Loucy (cell line): ENCODE data around the gene ZNF524.

ENCODE experiments used
- H2AFZ ChIP-seq: fragments of 200-600 bp; sonication (generic); 2 replicates; pipeline ENCODE4 v1.6.0; 2016; ENCODE audit warnings: antibody characterized with exemption, mild to moderate bottlenecking, low read length, moderate library complexity
- H3F3A ChIP-seq: fragments of 200-600 bp; 2 replicates; pipeline ENCODE4 v1.6.0; 2016; ENCODE audit warnings: antibody characterized with exemption, low read depth, mild to moderate bottlenecking
- H3K27me3 ChIP-seq: fragments of 200-600 bp; sonication (generic); 2 replicates; pipeline ENCODE4 v1.6.1; 2014; ENCODE audit warnings: low read length, mild to moderate bottlenecking; ENCODE audit not compliant: insufficient read depth, poor library complexity, severe bottlenecking
- H3K36me3 ChIP-seq: fragments of 200-600 bp; sonication (generic); 2 replicates; pipeline ENCODE4 v1.6.1; 2016; ENCODE audit warnings: low read length; ENCODE audit not compliant: insufficient read depth
- H3K4me1 ChIP-seq: fragments of 200-600 bp; sonication (generic); 2 replicates; pipeline ENCODE4 v1.5.1; 2014; ENCODE audit warnings: low read length, mild to moderate bottlenecking; ENCODE audit not compliant: insufficient read depth, poor library complexity, severe bottlenecking
- H3K4me2 ChIP-seq: fragments of 200-600 bp; sonication (generic); 2 replicates; pipeline ENCODE4 v1.6.0; 2014; ENCODE audit warnings: antibody characterized with exemption, low read length, low read depth, mild to moderate bottlenecking; ENCODE audit not compliant: poor library complexity, severe bottlenecking
- H3K4me3 ChIP-seq: fragments of 200-600 bp; sonication (generic); 2 replicates; pipeline ENCODE4 v1.5.1; 2014; ENCODE audit warnings: low read length, mild to moderate bottlenecking, mixed read lengths; ENCODE audit not compliant: poor library complexity, severe bottlenecking
- H3K79me2 ChIP-seq: fragments of 200-600 bp; sonication (generic); 2 replicates; pipeline ENCODE4 v1.6.1; 2014; ENCODE audit warnings: low read length; ENCODE audit not compliant: insufficient read depth
- H3K9ac ChIP-seq: fragments of 200-600 bp; sonication (generic); 2 replicates; pipeline ENCODE4 v1.6.0; 2014; ENCODE audit warnings: mild to moderate bottlenecking, low read depth, low read length, moderate library complexity; ENCODE audit not compliant: poor library complexity, severe bottlenecking
- H3K9me2 ChIP-seq: fragments of 200-600 bp; sonication (generic); replicated peaks from 2 replicates; pipeline ENCODE4 v1.6.1; 2016; ENCODE audit warnings: low read depth, low read length, mixed read lengths
- H3K9me3 ChIP-seq: fragments of 200-600 bp; sonication (generic); 2 replicates; pipeline ENCODE4 v1.6.1; 2014; ENCODE audit warnings: mild to moderate bottlenecking, antibody characterized with exemption, low read length, low read depth; ENCODE audit not compliant: insufficient read depth
- H4K20me1 ChIP-seq: fragments of 200-600 bp; sonication (generic); 2 replicates; pipeline ENCODE4 v1.6.0; 2014; ENCODE audit warnings: antibody characterized with exemption, low read length, mild to moderate bottlenecking; ENCODE audit not compliant: insufficient read depth, poor library complexity, severe bottlenecking
- CTCF ChIP-seq: fragments of 200-600 bp; sonication (generic); conservative IDR thresholded peaks from 2 replicates; pipeline ENCODE4 v1.5.1; 2014; ENCODE audit warnings: mild to moderate bottlenecking, antibody characterized with exemption, low read length
- EZH2phosphoT487 ChIP-seq: fragments of 200-600 bp; IDR thresholded peaks from 2 replicates; pipeline ENCODE4 v1.6.1; 2018; ENCODE audit warnings: antibody characterized with exemption, mild to moderate bottlenecking, moderate library complexity, borderline replicate concordance

The ZNF524 gene

GRCh38 chr19:55579766-55580621, 20.1 kb upstream of the ZNF524 start:
- no peaks in the 10 kb centered on the region for H3K9me3 ChIP-seq
- peaks cover 28% of the 10 kb centered on the region for H3K79me2 ChIP-seq
- H3F3A ChIP-seq = peaks cover 6% of the 10 kb centered on the region; the same call in 1 of the 2 replicates
- H3K4me3 ChIP-seq = peak overlapping the region; percentile 94
- TF ChIP-seq EZH2phosphoT487 = no peak
- no peak for TF ChIP-seq CTCF
- H4K20me1 ChIP-seq = peaks cover 4% of the 10 kb centered on the region
- peak overlapping the region; percentile 85 for H2AFZ ChIP-seq
- H3K36me3 ChIP-seq = peaks cover 6% of the 10 kb centered on the region; the same call in 1 of the 2 replicates
- H3K9ac ChIP-seq = peak overlapping the region; percentile 98
- H3K4me2 ChIP-seq = peak overlapping the region; percentile 79
- no peaks in the 10 kb centered on the region for H3K9me2 ChIP-seq
- peaks cover 7% of the 10 kb centered on the region for H3K4me1 ChIP-seq
- no peaks in the 10 kb centered on the region for H3K27me3 ChIP-seq

GRCh38 chr19:55580628-55581144, 19.4 kb upstream of the ZNF524 start, which contains the start of gene ZNF579:
Gene ZNF579 (minus strand): TSS chr19:55580848. CDS start chr19:55579639, 1,209 bp downstream.
- Histone ChIP-seq H3K27me3 (no peaks in the 10 kb centered on the region), H3K79me2 (peaks cover 28% of the 10 kb centered on the region), H4K20me1 (peaks cover 4% of the 10 kb centered on the region), H2AFZ (peak within 1 kb of the TSS; percentile 91), H3K36me3 (peaks cover 6% of the 10 kb centered on the region; the same call in 1 of the 2 replicates), H3K4me1 (peaks cover 10% of the 10 kb centered on the region), H3K4me2 (peak within 1 kb of the TSS; percentile 79), H3K9me3 (no peaks in the 10 kb centered on the region), H3F3A (peaks cover 11% of the 10 kb centered on the region; the same call in 1 of the 2 replicates), H3K9me2 (no peaks in the 10 kb centered on the region), H3K9ac (peak within 1 kb of the TSS; percentile 98), H3K4me3 (peak within 1 kb of the TSS; percentile 94)
- no peak for TF ChIP-seq EZH2phosphoT487
- no peak for TF ChIP-seq CTCF

- Histone ChIP-seq H4K20me1 (peaks cover 4% of the 10 kb centered on the region), H3F3A (peaks cover 11% of the 10 kb centered on the region; the same call in 1 of the 2 replicates), H3K9me2 (no peaks in the 10 kb centered on the region), H3K4me1 (peaks cover 15% of the 10 kb centered on the region), H3K9ac (peak overlapping the region; percentile 98), H3K4me3 (peak overlapping the region; percentile 94), H3K36me3 (peaks cover 6% of the 10 kb centered on the region; the same call in 1 of the 2 replicates), H3K27me3 (no peaks in the 10 kb centered on the region), H3K4me2 (peak overlapping the region; percentile 79), H3K9me3 (no peaks in the 10 kb centered on the region), H2AFZ (peak overlapping the region; percentile 91), H3K79me2 (peaks cover 28% of the 10 kb centered on the region)
- TF ChIP-seq EZH2phosphoT487 (no peak), CTCF (no peak)
Measured at GRCh38 chr19:55581145-55581822, 18.8 kb upstream of the ZNF524 start.
